HG03103 (cell line): ENCODE results near the gene RAB4B.
"Not testable (repeated sequence)": the region's sequence is repeated elsewhere in the genome, so short reads cannot be mapped to it uniquely, and the experiment has no call there.

Experiments used
- ATAC-seq: cut with Tn5 transposase; IDR thresholded peaks from one replicate; pipeline ENCODE4 v1.9.1; 2021; ENCODE audit warnings: low read depth; ENCODE audit not compliant: unreplicated experiment

The RAB4B gene

DNA sequence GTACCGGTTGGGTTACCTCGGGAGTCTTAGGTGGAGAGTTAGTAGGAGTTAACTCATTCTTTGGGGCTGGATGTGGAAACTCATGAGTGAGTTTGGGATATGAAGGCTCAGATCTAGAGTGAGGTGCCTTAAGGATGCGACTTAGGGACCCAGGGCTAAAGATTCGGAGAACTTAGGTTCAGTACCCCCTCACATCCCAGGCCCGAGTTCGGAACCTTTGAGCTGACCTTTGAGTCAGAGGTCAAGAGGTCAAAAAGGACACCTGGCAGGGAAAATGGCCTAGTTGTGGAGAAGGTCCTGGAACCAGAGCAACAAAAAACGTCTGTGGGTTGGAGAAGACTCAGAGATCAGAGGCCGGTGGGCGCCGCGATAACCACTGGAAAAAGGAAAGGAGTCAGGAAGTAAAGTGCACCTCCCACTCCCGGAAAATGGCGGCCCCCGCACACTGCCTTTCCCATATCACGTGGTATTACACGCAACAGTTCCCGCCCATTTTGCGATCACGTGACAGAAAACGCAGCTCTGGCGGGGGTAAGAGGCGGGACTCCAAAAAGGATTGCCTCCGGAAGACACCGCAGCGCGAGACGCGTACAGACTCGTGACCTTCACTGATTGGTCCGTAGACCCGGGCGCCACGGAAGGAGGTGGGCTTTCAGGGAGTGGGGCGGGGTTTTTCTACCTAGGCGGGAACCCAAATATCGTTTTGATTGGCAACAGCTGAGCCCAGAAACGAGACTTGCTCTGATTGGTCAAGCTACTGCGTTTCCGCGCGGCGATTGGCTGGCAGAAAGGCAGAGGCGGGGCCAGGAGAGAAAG lies 27.8 kb upstream of the RAB4B start, which contains the start of gene ACTMAP:
TSS of gene ACTMAP (minus strand) at position 420 of the 816 bp plus-strand sequence. CDS start 674 bp downstream, outside the sequence.
- ATAC-seq = peak; percentile 82

GRCh38 chr19:40750874-40751537 lies 27.0 kb upstream of the RAB4B start, which contains the start of gene SNRPA:
Gene SNRPA, plus strand, starts transcription at chr19:40751203. Its CDS starts 206 bp downstream, at chr19:40751409.
- ATAC-seq = peak; percentile 42

DNA sequence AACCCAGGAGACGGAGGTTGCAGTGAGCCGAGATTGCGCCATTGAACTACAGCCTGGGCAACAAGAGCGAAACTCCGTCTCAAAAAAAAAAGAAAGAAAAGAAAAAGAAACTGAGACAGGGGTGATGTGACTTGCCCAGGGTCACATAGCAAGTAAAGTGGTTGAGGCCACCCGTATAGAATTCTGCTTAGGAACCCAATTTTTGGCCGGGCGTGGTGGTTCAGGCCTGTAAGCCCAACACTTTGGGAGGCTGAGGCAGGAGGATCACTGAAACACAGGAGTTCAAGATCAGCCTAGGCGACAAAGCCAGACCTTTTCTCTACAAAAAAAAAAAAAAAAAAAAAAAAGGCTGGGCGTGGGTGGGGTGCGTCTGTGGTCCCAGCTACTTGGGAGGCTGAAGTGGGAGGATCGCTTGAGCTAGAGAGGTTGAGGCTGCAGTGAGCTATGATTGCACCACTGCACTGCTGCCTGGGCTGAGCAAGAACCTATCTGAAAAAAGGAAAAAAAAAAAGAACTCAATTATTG lies 25.7 kb upstream of the RAB4B start:
- ATAC-seq = no peak

- ATAC-seq = no peak
Measured at GRCh38 chr19:40754611-40755247, 23.3 kb upstream of the RAB4B start.

GRCh38 chr19:40755248-40755624 lies 22.8 kb upstream of the RAB4B start:
- ATAC-seq = no peak

DNA sequence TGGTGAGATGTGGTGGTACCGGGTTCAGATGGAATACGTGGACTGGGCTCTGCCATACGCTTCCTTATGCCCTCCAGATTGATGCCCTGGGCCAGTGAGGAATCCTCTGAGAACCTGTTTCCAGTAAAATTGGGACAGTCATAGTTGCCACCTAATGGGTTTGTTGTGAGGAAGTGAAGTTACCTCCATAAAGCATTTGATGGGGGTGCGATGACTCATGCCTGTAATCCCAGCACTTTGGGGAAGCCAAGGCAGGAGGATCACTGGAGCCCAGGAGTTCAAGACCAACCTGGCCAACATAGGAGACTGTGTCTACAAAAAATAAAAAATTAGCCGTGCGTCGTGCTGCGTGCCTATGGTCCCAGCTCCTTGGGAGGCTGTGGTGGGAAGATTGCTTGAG lies 22.3 kb upstream of the RAB4B start:
- ATAC-seq = no peak

DNA sequence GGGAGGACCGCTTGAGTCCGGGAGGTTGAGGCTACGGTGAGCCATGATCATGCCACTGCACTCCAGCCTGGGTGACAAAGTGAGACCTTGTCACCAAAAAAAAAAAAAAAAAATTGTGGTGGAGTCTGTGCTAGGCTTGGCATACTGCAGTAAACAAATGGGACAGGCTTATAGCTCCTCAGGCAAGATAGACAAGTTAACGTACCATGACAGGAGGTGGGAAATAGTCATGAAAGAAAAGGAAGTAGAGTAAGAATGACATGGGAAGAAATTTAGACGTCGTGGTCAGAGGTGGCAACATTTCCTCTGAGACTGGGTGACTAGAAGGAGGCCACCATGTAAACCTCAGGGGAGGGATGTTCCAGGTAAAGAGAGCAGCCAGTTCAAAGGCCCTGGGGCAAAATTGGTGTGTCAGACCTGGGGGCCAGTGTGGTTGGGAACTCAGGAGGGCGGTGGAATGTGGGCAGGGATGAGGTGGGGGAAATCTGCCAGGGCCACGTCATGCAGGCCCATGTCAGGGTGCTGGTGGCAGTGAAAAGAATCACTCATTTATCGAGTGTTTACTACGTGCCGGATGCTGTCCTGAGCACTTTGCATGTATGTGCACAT lies 21.4 kb upstream of the RAB4B start:
- ATAC-seq = no peak

GRCh38 chr19:40758491-40758890 lies 19.6 kb upstream of the RAB4B start:
- ATAC-seq = no peak

GRCh38 chr19:40759352-40759751 lies 18.7 kb upstream of the RAB4B start:
- no peak for ATAC-seq

GRCh38 chr19:40762754-40763470 lies 15.1 kb upstream of the RAB4B start:
- ATAC-seq = no peak

GRCh38 chr19:40763526-40763925 lies 14.5 kb upstream of the RAB4B start:
- no peak for ATAC-seq

- ATAC-seq = no peak
Measured at GRCh38 chr19:40763963-40764362, 14.1 kb upstream of the RAB4B start.

DNA sequence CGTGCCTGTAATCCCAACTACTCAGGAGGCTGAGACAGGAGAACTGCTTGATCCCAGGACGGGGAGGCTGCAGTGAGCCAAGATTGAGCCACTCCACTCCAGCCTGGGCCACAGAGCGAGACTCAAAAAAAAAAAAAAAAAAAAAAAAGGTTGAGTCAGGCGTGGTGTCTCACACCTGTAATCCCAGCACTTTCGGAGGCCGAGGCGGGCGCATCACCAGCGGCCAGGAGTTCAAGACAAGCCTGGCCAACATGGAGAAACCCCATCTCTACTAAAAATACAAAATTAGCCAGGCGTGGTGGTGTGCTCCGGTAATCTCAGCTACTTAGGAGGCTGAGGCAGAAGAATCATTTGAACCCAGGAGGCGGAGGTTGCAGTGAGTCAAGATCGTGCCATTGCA lies 11.7 kb upstream of the RAB4B start:
- ATAC-seq = not testable (repeated sequence)

DNA sequence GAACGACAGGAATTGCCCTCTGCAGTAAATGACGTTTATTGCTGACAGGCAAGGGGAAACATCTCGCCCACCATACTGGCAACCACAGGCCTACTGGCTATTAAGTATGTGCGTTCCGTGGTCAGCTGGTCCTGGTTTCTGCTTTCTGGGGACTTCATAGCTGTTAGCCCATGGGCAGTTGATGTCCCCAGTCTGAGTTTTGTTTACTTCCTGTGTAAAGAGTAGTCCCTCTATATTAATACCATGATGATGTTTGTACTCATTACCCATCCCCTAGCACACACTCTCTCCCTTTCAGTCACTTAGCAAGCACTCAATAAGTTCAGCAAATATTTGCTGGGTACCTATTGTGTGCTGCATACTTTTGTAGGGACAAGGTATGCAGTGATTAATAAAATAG lies 9.2 kb upstream of the RAB4B start:
- ATAC-seq = no peak

GRCh38 chr19:40771101-40771862 lies 6.8 kb upstream of the RAB4B start:
- not testable (repeated sequence) for ATAC-seq

- no peak for ATAC-seq
Measured at GRCh38 chr19:40774916-40775631, 3.0 kb upstream of the RAB4B start, which contains the start of gene MIA. Gene MIA, plus strand, starts transcription at chr19:40775521. Its CDS starts 22 bp downstream, at chr19:40775543.

DNA sequence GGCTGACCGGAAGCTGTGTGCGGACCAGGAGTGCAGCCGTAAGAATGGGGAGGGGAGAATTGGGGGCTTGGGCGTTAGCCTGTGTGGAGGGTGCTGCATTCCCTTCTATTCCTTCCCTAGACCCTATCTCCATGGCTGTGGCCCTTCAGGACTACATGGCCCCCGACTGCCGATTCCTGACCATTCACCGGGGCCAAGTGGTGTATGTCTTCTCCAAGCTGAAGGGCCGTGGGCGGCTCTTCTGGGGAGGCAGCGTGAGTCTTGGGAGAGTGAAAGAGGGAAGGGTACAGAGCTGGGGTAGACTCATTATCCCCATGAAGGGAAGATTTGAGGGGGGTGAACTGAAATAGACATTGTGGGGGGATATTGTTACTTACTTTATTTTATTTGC lies 2.4 kb upstream of the RAB4B start:
- no peak for ATAC-seq

DNA sequence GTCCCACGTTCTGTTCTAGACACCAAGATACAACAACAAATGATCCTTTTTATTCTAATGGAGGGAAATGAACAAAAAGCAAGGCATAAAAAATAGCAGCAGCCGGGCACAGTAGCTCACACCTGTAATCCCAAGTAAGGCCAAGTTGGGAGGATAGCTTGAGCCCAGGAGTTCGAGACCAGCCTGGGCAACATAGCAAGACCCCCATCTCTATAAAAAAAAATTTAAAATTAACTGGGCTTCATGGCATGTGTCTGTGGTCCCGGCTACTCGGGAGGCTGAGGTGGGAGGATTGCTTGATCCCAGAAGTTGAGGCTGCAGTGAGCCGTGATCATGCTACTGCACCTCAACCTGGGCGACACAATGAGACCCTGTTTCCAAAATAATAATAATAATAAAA lies 1.7 kb upstream of the RAB4B start:
- no peak for ATAC-seq
